ENCODE results near the gene ZFAND3. TPM values are rescaled to one million over a fixed set of nuclear protein-coding genes. Genes with fewer than 3 reads are reported as not detected.

ZFAND3 gene
- total and polyA plus RNA-seq, 2 donors (not counting 1 experiment from before 2014, with no cell fraction given), result 13.5 to 58.3 TPM

GRCh38 chr6:38055203-38055589, 235.7 kb downstream of the ZFAND3 start:
- ChIA-PET CTCF (no interaction called here), POLR2A (no interaction called here)
- TF ChIP-seq CTCF (IDR thresholded peaks at IDR 0.05), result no peak
- no peak for TF ChIP-seq EZH2 (IDR thresholded peaks at IDR 0.05; ENCODE audit: borderline replicate concordance, insufficient read depth, low read depth, low read length, poor library complexity, severe bottlenecking)
- H3K9me3 ChIP-seq (ENCODE audit: control extremely low read depth in 1 of 3, control insufficient read depth in 2 of 3, insufficient read depth in 1 of 3, low read length in 2 of 3), result peaks cover 0 to 1% (median 0%) of the 10 kb centered on the region in 3 donors
- H3K4me2 ChIP-seq (replicated peaks; ENCODE audit: low read depth, low read length, poor library complexity, severe bottlenecking), result no peak overlapping the region
- no CpG with 5 or more reads among the region's 1 CpG for WGBS (ENCODE audit: insufficient coverage)
- intact Hi-C loops (cut with micrococcal nuclease), result no loop called here
- DNase-seq (no peak), ATAC-seq (ENCODE audit: low read depth) (no peak)
- no peak overlapping the region for H3K27ac ChIP-seq (ENCODE audit: low read length in 2 of 2)
- H3K4me3 ChIP-seq (ENCODE audit: control extremely low read depth in 1 of 5, extremely low read depth in 1 of 5, insufficient read depth in 1 of 5, low read depth in 2 of 5, low read length in 4 of 5), result no peak overlapping the region
- H3K9me3 Mint-ChIP-seq (ENCODE audit: insufficient read depth), result no peaks in the 10 kb centered on the region
- no peaks in the 10 kb centered on the region for H3K27me3 ChIP-seq (replicated peaks in 1 of 4; ENCODE audit: control extremely low read depth in 1 of 4, control insufficient read depth in 3 of 4, insufficient read depth in 4 of 4, low read length in 3 of 4)
- no peak overlapping the region for H2AFZ ChIP-seq (ENCODE audit: insufficient read depth, low read depth, low read length, poor library complexity, severe bottlenecking)
- no peaks in the 10 kb centered on the region for H3K36me3 ChIP-seq (replicated peaks in 1 of 2; ENCODE audit: control extremely low read depth in 1 of 2, control insufficient read depth in 1 of 2, extremely low read depth in 1 of 2, insufficient read depth in 2 of 2, low read length in 1 of 2)
- no peak overlapping the region for H3K4me3 Mint-ChIP-seq
- no peaks in the 10 kb centered on the region for H3K27me3 Mint-ChIP-seq
- peaks cover 41% of the 10 kb centered on the region for H4K20me1 ChIP-seq (ENCODE audit: control insufficient read depth, insufficient read depth, low read length, poor library complexity, severe bottlenecking)
- H3K27ac Mint-ChIP-seq, result no peak overlapping the region
- H3K4me1 ChIP-seq (ENCODE audit: control insufficient read depth in 2 of 2, insufficient read depth in 2 of 2, low read length in 2 of 2), result no peaks in the 10 kb centered on the region
- peaks cover 23% of the 10 kb centered on the region for H3K79me2 ChIP-seq (ENCODE audit: control insufficient read depth, insufficient read depth, low read length)
- no peak overlapping the region for H3K9ac ChIP-seq (ENCODE audit: low read length)
- H3K4me1 Mint-ChIP-seq, result peaks cover 27% of the 10 kb centered on the region

- H3K4me1 Mint-ChIP-seq, result peaks cover 21% of the 10 kb centered on the region
- H3K27ac Mint-ChIP-seq, result no peak overlapping the region
- H3K27ac ChIP-seq (ENCODE audit: low read length in 2 of 2), result no peak overlapping the region
- no peaks in the 10 kb centered on the region for H3K9me3 Mint-ChIP-seq (ENCODE audit: insufficient read depth)
- no peaks in the 10 kb centered on the region for H3K9me3 ChIP-seq (ENCODE audit: control extremely low read depth in 1 of 3, control insufficient read depth in 2 of 3, insufficient read depth in 1 of 3, low read length in 2 of 3)
- 92% methylated on average over 2 of the region's 3 CpGs for WGBS (ENCODE audit: insufficient coverage)
- H3K4me3 Mint-ChIP-seq, result no peak overlapping the region
- H3K27me3 ChIP-seq (replicated peaks in 1 of 4; ENCODE audit: control extremely low read depth in 1 of 4, control insufficient read depth in 3 of 4, insufficient read depth in 4 of 4, low read length in 3 of 4), result no peaks in the 10 kb centered on the region
- intact Hi-C loops (cut with micrococcal nuclease), result no loop called here
- no peaks in the 10 kb centered on the region for H3K4me1 ChIP-seq (ENCODE audit: control insufficient read depth in 2 of 2, insufficient read depth in 2 of 2, low read length in 2 of 2)
- H3K4me2 ChIP-seq (replicated peaks; ENCODE audit: low read depth, low read length, poor library complexity, severe bottlenecking), result no peak overlapping the region
- ATAC-seq (ENCODE audit: low read depth) (no peak), DNase-seq (no peak)
- H3K79me2 ChIP-seq (ENCODE audit: control insufficient read depth, insufficient read depth, low read length), result peaks cover 15% of the 10 kb centered on the region
- no peaks in the 10 kb centered on the region for H3K36me3 ChIP-seq (replicated peaks in 1 of 2; ENCODE audit: control extremely low read depth in 1 of 2, control insufficient read depth in 1 of 2, extremely low read depth in 1 of 2, insufficient read depth in 2 of 2, low read length in 1 of 2)
- no peak overlapping the region for H3K9ac ChIP-seq (ENCODE audit: low read length)
- peaks cover 31% of the 10 kb centered on the region for H4K20me1 ChIP-seq (ENCODE audit: control insufficient read depth, insufficient read depth, low read length, poor library complexity, severe bottlenecking)
- H3K27me3 Mint-ChIP-seq, result no peaks in the 10 kb centered on the region
- H2AFZ ChIP-seq (ENCODE audit: insufficient read depth, low read depth, low read length, poor library complexity, severe bottlenecking), result no peak overlapping the region
- ChIA-PET CTCF (no interaction called here), POLR2A (no interaction called here)
- no peak overlapping the region for H3K4me3 ChIP-seq (ENCODE audit: control extremely low read depth in 1 of 5, extremely low read depth in 1 of 5, insufficient read depth in 1 of 5, low read depth in 2 of 5, low read length in 4 of 5)
- TF ChIP-seq CTCF (IDR thresholded peaks at IDR 0.05) (no peak), EZH2 (IDR thresholded peaks at IDR 0.05; ENCODE audit: borderline replicate concordance, insufficient read depth, low read depth, low read length, poor library complexity, severe bottlenecking) (no peak)
Observed at GRCh38 chr6:38056361-38056760, 236.8 kb downstream of the ZFAND3 start.
